C4-2B (cell line): ENCODE data around the gene HOXC10.

Source experiments
- H3K27ac ChIP-seq: fragments of 450-650 bp; 2 replicates; pipeline ENCODE4 v1.5.1; 2017
- CTCF ChIP-seq: fragments of 450-650 bp; conservative IDR thresholded peaks from 2 replicates; pipeline ENCODE4 v1.5.1; 2017; ENCODE audit warnings: mild to moderate bottlenecking
- ZFX ChIP-seq: fragments of 450-650 bp; IDR thresholded peaks from 2 replicates; pipeline ENCODE4 v1.6.1; 2017

Gene HOXC10

GRCh38 chr12:53944907-53945847 lies 39.8 kb upstream of the HOXC10 start:
- TF ChIP-seq ZFX (no peak), CTCF (no peak)

GRCh38 chr12:53947743-53948142 lies 37.2 kb upstream of the HOXC10 start:
- TF ChIP-seq ZFX: no peak
- TF ChIP-seq CTCF: no peak
- H3K27ac ChIP-seq: no peak overlapping the region

More at GRCh38 chr12:53944907-53945847, 39.8 kb upstream of the HOXC10 start:
- H3K27ac ChIP-seq: no peak overlapping the region

- no peak overlapping the region for H3K27ac ChIP-seq
- no peak for TF ChIP-seq ZFX
- no peak for TF ChIP-seq CTCF
These were observed 36.0 kb upstream of the HOXC10 start for GRCh38 chr12:53948650-53949593.

GRCh38 chr12:53949631-53950436 lies 35.1 kb upstream of the HOXC10 start:
- H3K27ac ChIP-seq: no peak overlapping the region
- no peak for TF ChIP-seq ZFX
- TF ChIP-seq CTCF: no peak

GRCh38 chr12:53950437-53950773 lies 34.5 kb upstream of the HOXC10 start:
- no peak for TF ChIP-seq CTCF
- no peak overlapping the region for H3K27ac ChIP-seq

GRCh38 chr12:53950789-53951576 lies 34.0 kb upstream of the HOXC10 start:
- TF ChIP-seq ZFX (no peak), CTCF (no peak)
- no peak overlapping the region for H3K27ac ChIP-seq
